Uterus (tissue), 2 donors: Measurements from ENCODE around the gene CXCR3.

Source experiments
- CTCF ChIP-seq, 4 experiments: fragments of 200-600 bp in 2 of 4; fragments of 450-650 bp in 2 of 4; sonication (generic) in 2 of 4; IDR thresholded peaks; one replicate each; pipeline ENCODE4 v1.5.1; 2016 to 2019; ENCODE audit warnings: antibody characterized with exemption in 4 of 4, mild to moderate bottlenecking in 2 of 4, moderate library complexity in 1 of 4
- POLR2A ChIP-seq, 2 donors: fragments of 450-650 bp; IDR thresholded peaks; one replicate each; pipeline ENCODE4 v1.6.1; 2016; ENCODE audit warnings: antibody characterized with exemption in 2 of 2, mild to moderate bottlenecking in 1 of 2, moderate library complexity in 1 of 2

GRCh38 chrX:71607488-71607887 lies 10.8 kb downstream of the CXCR3 start:
- TF ChIP-seq CTCF (IDR thresholded peaks at IDR 0.05) (no peak), POLR2A (IDR thresholded peaks at IDR 0.05) (no peak)
